Osteocyte (in vitro differentiated cells): ENCODE measurements around the gene RMI2. TPM values are rescaled to one million over a fixed set of nuclear protein-coding genes. Genes with fewer than 3 reads are reported as not detected.

Source experiments
- DNase-seq: peaks from one replicate; pipeline ENCODE4 v3.0.0; 2021; ENCODE audit warnings: mixed read lengths; ENCODE audit not compliant: unreplicated experiment; ENCODE audit errors: extremely low spot score
- H3K27ac Mint-ChIP-seq: one replicate; pipeline ENCODE4 v1.8.0; 2021; ENCODE audit warnings: mild to moderate bottlenecking, mixed read lengths; ENCODE audit not compliant: unreplicated experiment
- H3K27me3 Mint-ChIP-seq: one replicate; pipeline ENCODE4 v1.8.0; 2021; ENCODE audit warnings: mixed read lengths; ENCODE audit not compliant: unreplicated experiment
- H3K36me3 Mint-ChIP-seq: one replicate; pipeline ENCODE4 v1.8.0; 2021; ENCODE audit warnings: mixed read lengths; ENCODE audit not compliant: unreplicated experiment
- H3K4me1 Mint-ChIP-seq: one replicate; pipeline ENCODE4 v1.8.0; 2021; ENCODE audit warnings: mixed read lengths; ENCODE audit not compliant: unreplicated experiment
- H3K4me3 Mint-ChIP-seq: one replicate; pipeline ENCODE4 v1.8.0; 2021; ENCODE audit warnings: mild to moderate bottlenecking, moderate library complexity, mixed read lengths; ENCODE audit not compliant: unreplicated experiment
- H3K9me3 Mint-ChIP-seq: one replicate; pipeline ENCODE4 v1.8.0; 2021; ENCODE audit warnings: mixed read lengths; ENCODE audit not compliant: unreplicated experiment
- total RNA-seq: library from RNA; stranded (reverse); gene quantifications from 2 replicates; pipeline ENCODE4 v1.2.1, GENCODE V29; 2021
- TF ChIP-seq, protein P1 (sequence below): fragments of 200-600 bp; sonication (generic); IDR thresholded peaks from 2 replicates; pipeline ENCODE4 v1.5.0; 2021; ENCODE audit warnings: antibody characterized with exemption, mild to moderate bottlenecking, moderate library complexity

RMI2 gene
- total RNA-seq, 1 donor from 2014 or later = 4.1 TPM

- TF ChIP-seq, protein P1, sequence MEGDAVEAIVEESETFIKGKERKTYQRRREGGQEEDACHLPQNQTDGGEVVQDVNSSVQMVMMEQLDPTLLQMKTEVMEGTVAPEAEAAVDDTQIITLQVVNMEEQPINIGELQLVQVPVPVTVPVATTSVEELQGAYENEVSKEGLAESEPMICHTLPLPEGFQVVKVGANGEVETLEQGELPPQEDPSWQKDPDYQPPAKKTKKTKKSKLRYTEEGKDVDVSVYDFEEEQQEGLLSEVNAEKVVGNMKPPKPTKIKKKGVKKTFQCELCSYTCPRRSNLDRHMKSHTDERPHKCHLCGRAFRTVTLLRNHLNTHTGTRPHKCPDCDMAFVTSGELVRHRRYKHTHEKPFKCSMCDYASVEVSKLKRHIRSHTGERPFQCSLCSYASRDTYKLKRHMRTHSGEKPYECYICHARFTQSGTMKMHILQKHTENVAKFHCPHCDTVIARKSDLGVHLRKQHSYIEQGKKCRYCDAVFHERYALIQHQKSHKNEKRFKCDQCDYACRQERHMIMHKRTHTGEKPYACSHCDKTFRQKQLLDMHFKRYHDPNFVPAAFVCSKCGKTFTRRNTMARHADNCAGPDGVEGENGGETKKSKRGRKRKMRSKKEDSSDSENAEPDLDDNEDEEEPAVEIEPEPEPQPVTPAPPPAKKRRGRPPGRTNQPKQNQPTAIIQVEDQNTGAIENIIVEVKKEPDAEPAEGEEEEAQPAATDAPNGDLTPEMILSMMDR = no peak
- Mint-ChIP-seq H3K36me3 (no peaks in the 10 kb centered on the region), H3K4me1 (peaks cover 22% of the 10 kb centered on the region), H3K27me3 (no peaks in the 10 kb centered on the region), H3K27ac (no peak overlapping the region), H3K4me3 (no peak overlapping the region), H3K9me3 (no peaks in the 10 kb centered on the region)
- DNase-seq = no peak
Measured at GRCh38 chr16:11321662-11322061, 23.6 kb upstream of the RMI2 start.

- Mint-ChIP-seq H3K27ac (no peak overlapping the region), H3K4me1 (peaks cover 31% of the 10 kb centered on the region), H3K27me3 (no peaks in the 10 kb centered on the region), H3K36me3 (no peaks in the 10 kb centered on the region), H3K4me3 (no peak overlapping the region), H3K9me3 (no peaks in the 10 kb centered on the region)
- TF ChIP-seq, protein P1 = no peak
- DNase-seq = no peak
Measured at GRCh38 chr16:11322823-11323222, 22.4 kb upstream of the RMI2 start.

- Mint-ChIP-seq H3K27ac (no peak overlapping the region), H3K4me3 (no peak overlapping the region), H3K27me3 (no peaks in the 10 kb centered on the region), H3K36me3 (no peaks in the 10 kb centered on the region), H3K9me3 (no peaks in the 10 kb centered on the region), H3K4me1 (peaks cover 40% of the 10 kb centered on the region)
- TF ChIP-seq, protein P1 = no peak
- DNase-seq = no peak
Measured at GRCh38 chr16:11323551-11324336, 21.5 kb upstream of the RMI2 start.

GRCh38 chr16:11325404-11326083, 19.7 kb upstream of the RMI2 start:
- no peaks in the 10 kb centered on the region for H3K36me3 Mint-ChIP-seq
- TF ChIP-seq, protein P1 = no peak
- peaks cover 54% of the 10 kb centered on the region for H3K4me1 Mint-ChIP-seq
- H3K4me3 Mint-ChIP-seq = no peak overlapping the region
- H3K27me3 Mint-ChIP-seq = no peaks in the 10 kb centered on the region
- no peak overlapping the region for H3K27ac Mint-ChIP-seq
- DNase-seq = no peak
- H3K9me3 Mint-ChIP-seq = no peaks in the 10 kb centered on the region

DNA sequence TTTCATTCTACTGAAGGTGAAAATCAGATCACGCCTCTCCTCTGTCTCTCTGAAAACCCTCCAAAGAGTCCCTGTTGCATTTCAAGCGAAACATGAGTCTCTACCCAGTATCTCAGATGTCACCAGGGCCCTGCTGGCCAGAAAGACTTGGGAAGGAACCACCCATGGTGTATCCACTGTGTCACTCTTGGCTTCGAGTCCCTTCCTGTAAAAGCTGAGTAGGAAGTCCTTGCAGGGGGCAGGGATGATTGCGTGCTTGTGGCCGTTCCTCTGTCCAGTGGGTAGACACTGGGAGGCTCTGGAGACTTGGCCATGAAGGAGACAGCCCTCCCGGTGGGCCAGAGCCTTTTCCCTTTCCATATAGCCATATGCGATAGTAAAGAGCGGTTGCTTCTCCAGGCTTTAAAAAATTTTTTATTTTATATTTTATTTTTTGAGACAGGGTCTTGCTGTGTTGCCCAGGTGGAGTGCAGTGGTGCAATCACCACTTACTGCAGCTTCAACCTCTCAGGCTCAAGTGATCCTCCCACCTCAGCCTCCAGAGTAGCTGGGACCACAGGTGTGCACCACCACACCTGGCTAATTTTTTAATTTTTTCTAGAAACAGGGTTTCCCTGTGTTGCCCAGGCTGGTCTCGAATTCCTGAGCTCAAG, 19.0 kb upstream of the RMI2 start:
- no peaks in the 10 kb centered on the region for H3K36me3 Mint-ChIP-seq
- no peaks in the 10 kb centered on the region for H3K9me3 Mint-ChIP-seq
- TF ChIP-seq, protein P1 = no peak
- no peak overlapping the region for H3K4me3 Mint-ChIP-seq
- no peak overlapping the region for H3K27ac Mint-ChIP-seq
- H3K27me3 Mint-ChIP-seq = no peaks in the 10 kb centered on the region
- peaks cover 55% of the 10 kb centered on the region for H3K4me1 Mint-ChIP-seq
- no peak for DNase-seq
